H1 (cell line): ENCODE measurements around the gene SNORC. TPM values are rescaled to one million over a fixed set of nuclear protein-coding genes. Genes with fewer than 3 reads are reported as not detected.

Source experiments
- CTCF ChIA-PET: fragments of 300-600 bp; sonication (Branson Sonifier 250); formaldehyde crosslinking; loops from one replicate; lab custom pipeline; 2021; ENCODE audit not compliant: partially characterized antibody; lab: Charles Lee
- POLR2A ChIA-PET: fragments of 300-600 bp; sonication (Branson Sonifier 250); formaldehyde crosslinking; loops from one replicate; lab custom pipeline; 2021; ENCODE audit warnings: inconsistent platforms; ENCODE audit not compliant: partially characterized antibody; lab: Charles Lee
- DNase-seq, 2 experiments: peaks; one replicate each; pipeline versions ENCODE4 v3.0.0 to v3.0.0-alpha.2; 2010 to 2022; ENCODE audit warnings: low spot score in 2 of 2, low read depth in 1 of 2, mixed read lengths in 1 of 2
- FAIRE-seq: peaks from 2 replicates; lab custom pipeline; 2011; peaks lifted over from hg19 to GRCh38; lab: Jason Lieb, UNC
- H2AFZ ChIP-seq: 2 replicates; pipeline ENCODE4 v1.8.1; 2012; ENCODE audit warnings: low read length, inconsistent platforms
- H2AK5ac ChIP-seq: 2 replicates; pipeline ENCODE4 v1.6.1; 2013; ENCODE audit warnings: low read depth, low read length
- H2BK120ac ChIP-seq: replicated peaks from 2 replicates; pipeline ENCODE3; 2013; ENCODE audit warnings: low read depth, low read length, inconsistent platforms
- H2BK12ac ChIP-seq: 2 replicates; pipeline ENCODE4 v1.6.1; 2013; ENCODE audit warnings: low read depth, low read length
- H2BK15ac ChIP-seq: 2 replicates; pipeline ENCODE4 v1.6.1; 2013; ENCODE audit warnings: low read length
- H2BK20ac ChIP-seq: 2 replicates; pipeline ENCODE4 v1.6.1; 2013; ENCODE audit warnings: low read length
- H2BK5ac ChIP-seq: 2 replicates; pipeline ENCODE4 v1.6.1; 2013; ENCODE audit warnings: low read depth, low read length
- H3K14ac ChIP-seq: 2 replicates; pipeline ENCODE4 v1.6.1; 2013; ENCODE audit warnings: inconsistent platforms; ENCODE audit not compliant: insufficient read length
- H3K18ac ChIP-seq: 2 replicates; pipeline ENCODE4 v1.6.1; 2013; ENCODE audit warnings: low read length; ENCODE audit errors: extremely low read depth
- H3K23ac ChIP-seq: 2 replicates; pipeline ENCODE4 v1.6.1; 2013; ENCODE audit warnings: inconsistent platforms; ENCODE audit not compliant: insufficient read length
- H3K23me2 ChIP-seq: 2 replicates; pipeline ENCODE4 v1.6.1; 2013; ENCODE audit warnings: low read depth, low read length
- H3K27ac ChIP-seq: 2 replicates; pipeline ENCODE4 v1.6.1; 2011; ENCODE audit warnings: low read depth, low read length, inconsistent platforms
- H3K27me3 ChIP-seq, 4 experiments: replicated peaks in 1 of 4; 1 replicate in 1 of 4; 2 replicates in 3 of 4; pipeline versions ENCODE4 v1.6.1 to v1.8.1; 2011 to 2013; ENCODE audit warnings: low read length in 3 of 4, mild to moderate bottlenecking in 3 of 4, inconsistent platforms in 2 of 4, mixed read lengths in 2 of 4, moderate library complexity in 1 of 4; ENCODE audit not compliant: control insufficient read depth in 3 of 4, insufficient read depth in 3 of 4; ENCODE audit errors: extremely low read depth in 1 of 4
- H3K36me3 ChIP-seq, 4 experiments: 2 replicates each; pipeline versions ENCODE4 v1.6.1 to v1.8.1; 2011 to 2013; ENCODE audit warnings: mild to moderate bottlenecking in 4 of 4, low read length in 3 of 4, moderate library complexity in 2 of 4, control low read depth in 1 of 4, inconsistent platforms in 1 of 4; ENCODE audit not compliant: insufficient read depth in 4 of 4, control insufficient read depth in 2 of 4
- H3K4ac ChIP-seq: replicated peaks from 2 replicates; pipeline ENCODE3; 2013; ENCODE audit warnings: low read length, low read depth, mixed read lengths, inconsistent platforms; ENCODE audit not compliant: insufficient read length
- H3K4me1 ChIP-seq, 4 experiments: replicated peaks in 1 of 4; 1 replicate in 1 of 4; 2 replicates in 3 of 4; pipeline versions ENCODE4 v1.6.1 to v1.8.1; 2011 to 2013; ENCODE audit warnings: low read length in 3 of 4, inconsistent platforms in 2 of 4, mixed read lengths in 1 of 4; ENCODE audit not compliant: insufficient read depth in 4 of 4, control insufficient read depth in 3 of 4
- H3K4me2 ChIP-seq, 2 experiments: 2 replicates each; pipeline versions ENCODE4 v1.6.1 to v1.8.1; 2011 to 2013; ENCODE audit warnings: low read depth in 2 of 2, low read length in 2 of 2, control low read depth in 1 of 2, inconsistent platforms in 1 of 2, mild to moderate bottlenecking in 1 of 2; ENCODE audit not compliant: insufficient read depth in 1 of 2
- H3K4me3 ChIP-seq, 4 experiments: fragments of 200-600, 300-600 bp in 1 of 4; sonication (generic), shearing (Covaris generic), sonication (Bioruptor Twin) in 1 of 4; 2 replicates each; pipeline versions ENCODE4 v1.5.1 to v1.8.1; 2011 to 2016; ENCODE audit warnings: low read length in 4 of 4, low read depth in 3 of 4, control low read depth in 2 of 4, inconsistent platforms in 2 of 4, mild to moderate bottlenecking in 2 of 4, mixed read lengths in 1 of 4, moderate library complexity in 1 of 4; ENCODE audit not compliant: insufficient read depth in 2 of 4; ENCODE audit errors: extremely low read depth in 1 of 4
- H3K56ac ChIP-seq: replicated peaks from 2 replicates; pipeline ENCODE3; 2013; ENCODE audit warnings: low read depth, mild to moderate bottlenecking, mixed read lengths, low read length, inconsistent platforms; ENCODE audit not compliant: insufficient read length
- H3K79me1 ChIP-seq: 2 replicates; pipeline ENCODE4 v1.6.1; 2013; ENCODE audit warnings: low read depth, low read length, control low read depth
- H3K79me2 ChIP-seq, 2 experiments: 2 replicates each; pipeline versions ENCODE4 v1.6.1 to v1.8.1; 2012 to 2013; ENCODE audit warnings: low read length in 2 of 2, mild to moderate bottlenecking in 2 of 2, inconsistent platforms in 1 of 2; ENCODE audit not compliant: insufficient read depth in 2 of 2, control insufficient read depth in 1 of 2
- H3K9ac ChIP-seq, 4 experiments: replicated peaks in 1 of 4; 1 replicate in 1 of 4; 2 replicates in 3 of 4; pipeline versions ENCODE4 v1.6.1 to v1.8.1; 2011 to 2013; ENCODE audit warnings: low read depth in 3 of 4, low read length in 3 of 4, control low read depth in 2 of 4, mild to moderate bottlenecking in 2 of 4, moderate library complexity in 2 of 4, inconsistent platforms in 1 of 4; ENCODE audit errors: extremely low read depth in 1 of 4
- H3K9me3 ChIP-seq, 2 experiments: 2 replicates each; pipeline versions ENCODE4 v1.6.1 to v1.8.1; 2012 to 2013; ENCODE audit warnings: mild to moderate bottlenecking in 2 of 2, moderate library complexity in 2 of 2, control low read depth in 1 of 2, inconsistent platforms in 1 of 2, low read depth in 1 of 2, low read length in 1 of 2, mixed read lengths in 1 of 2; ENCODE audit not compliant: insufficient read depth in 2 of 2
- H4K20me1 ChIP-seq, 2 experiments: replicated peaks in 1 of 2; 2 replicates each; pipeline versions ENCODE3 to v1.8.1; 2011 to 2013; ENCODE audit warnings: inconsistent platforms in 2 of 2, low read length in 2 of 2, mild to moderate bottlenecking in 1 of 2; ENCODE audit not compliant: insufficient read depth in 2 of 2, control insufficient read depth in 1 of 2
- H4K5ac ChIP-seq: 2 replicates; pipeline ENCODE4 v1.6.1; 2013; ENCODE audit warnings: low read length, low read depth, mixed read lengths, inconsistent platforms; ENCODE audit not compliant: insufficient read length
- H4K8ac ChIP-seq: 2 replicates; pipeline ENCODE4 v1.8.0; 2013; ENCODE audit warnings: mild to moderate bottlenecking, moderate library complexity, low read length, inconsistent platforms; ENCODE audit not compliant: insufficient read depth; ENCODE audit errors: extremely low read depth
- H4K91ac ChIP-seq: replicated peaks from 2 replicates; pipeline ENCODE3; 2013; ENCODE audit warnings: low read length, mixed read lengths, inconsistent platforms; ENCODE audit not compliant: insufficient read length
- TAF7 ChIP-seq: optimal IDR thresholded peaks from 2 replicates; pipeline ENCODE3; 2011; ENCODE audit warnings: low read depth, mild to moderate bottlenecking, inconsistent platforms, low read length, moderate library complexity, borderline replicate concordance
- WGBS, 2 experiments: shearing (Covaris generic) in 1 of 2; methylation state at CpG; one replicate each; pipeline versions ENCODE4 v1.1.6 to v1.1.7; 2013 to 2015; ENCODE audit warnings: low lambda C conversion rate in 2 of 2, mixed read lengths in 2 of 2, inconsistent platforms in 1 of 2, low coverage in 1 of 2, missing lambda C conversion rate in 1 of 2; ENCODE audit not compliant: insufficient replicate concordance in 2 of 2, insufficient coverage in 1 of 2, insufficient read length in 1 of 2; ENCODE audit errors: extremely low coverage in 1 of 2, missing lambda C conversion rate in 1 of 2; 5-methylcytosine and 5-hydroxymethylcytosine counted together
- polyA plus RNA-seq, 7 experiments: library from polyadenylated mRNA; depleted of rRNA in 3 of 7; stranded (reverse) in 5 of 7; unstranded in 2 of 7; fragments of >200 nt in 5 of 7; fragments of 200-250 nt in 2 of 7; gene quantifications; 1 replicate in 5 of 7; 2 replicates in 1 of 7; 4 replicates in 1 of 7; pipeline versions ENCODE4 v1.2.1 to v1.2.3, GENCODE V29; 2011 to 2013; ENCODE audit warnings: missing spikeins in 2 of 7, mixed read lengths in 2 of 7
- total RNA-seq: library from RNA; stranded (reverse); fragmentation: NEBNext Ultra II Directional; extraction: Animal tissue kit (Norgen Biotek cat#: 25700); gene quantifications from 2 replicates; pipeline ENCODE4 v1.2.1, GENCODE V29; 2021
- TF ChIP-seq, protein P1 (sequence below), 3 experiments: IDR thresholded peaks; 1 replicate in 2 of 3; 2 replicates in 1 of 3; pipeline versions ENCODE4 v1.5.1 to v1.6.1; 2011; ENCODE audit warnings: low read length in 3 of 3, mild to moderate bottlenecking in 3 of 3, inconsistent platforms in 2 of 3, low read depth in 1 of 3, moderate library complexity in 1 of 3; ENCODE audit not compliant: insufficient read depth in 1 of 3; ENCODE audit errors: control extremely low read depth in 1 of 3

SNORC gene
- total and polyA plus RNA-seq, 2 of the 8 experiments (the other 6 are each of a cell fraction or from before 2014, with no cell fraction given): 1.6 to 1.8 TPM

GRCh38 chr2:232893834-232894233 lies 23.8 kb downstream of the SNORC start:
- no peak overlapping the region for H4K8ac ChIP-seq
- ChIA-PET CTCF (interaction anchor here (0.8 to 1.7 kb wide), 6 partner anchors 10 to 296 kb away, joined by 3 to 4 read pairs (median 4); no protein-coding TSS in a partner anchor), POLR2A (no interaction called here)
- H3K4me2 ChIP-seq: no peak overlapping the region
- no peak overlapping the region for H3K18ac ChIP-seq
- H3K4me3 ChIP-seq: no peak overlapping the region
- no peak overlapping the region for H3K9ac ChIP-seq
- WGBS, 2 experiments: 93% methylated on average over 8 of the region's 8 CpGs; no CpG with 5 or more reads in 1 of the 2 experiments
- H3K23ac ChIP-seq: no peak overlapping the region
- no peak overlapping the region for H2BK15ac ChIP-seq
- 0 out of 2 replicates have a peak overlapping the region, but pooled peaks have one; percentile 27 for H2BK12ac ChIP-seq
- no peaks in the 10 kb centered on the region for H4K20me1 ChIP-seq
- H4K91ac ChIP-seq: no peak overlapping the region
- H2AFZ ChIP-seq: no peak overlapping the region
- FAIRE-seq: no peak
- no peaks in the 10 kb centered on the region for H3K36me3 ChIP-seq
- peaks cover 4% of the 10 kb centered on the region; the same call in 1 of the 2 replicates for H3K23me2 ChIP-seq
- H3K79me1 ChIP-seq: no peaks in the 10 kb centered on the region
- peaks cover 0 to 16% (median 9%) of the 10 kb centered on the region in 4 experiments; a peak in 6 of 7 replicates for H3K4me1 ChIP-seq
- DNase-seq: no peak
- no peak for TF ChIP-seq TAF7
- TF ChIP-seq, protein P1, sequence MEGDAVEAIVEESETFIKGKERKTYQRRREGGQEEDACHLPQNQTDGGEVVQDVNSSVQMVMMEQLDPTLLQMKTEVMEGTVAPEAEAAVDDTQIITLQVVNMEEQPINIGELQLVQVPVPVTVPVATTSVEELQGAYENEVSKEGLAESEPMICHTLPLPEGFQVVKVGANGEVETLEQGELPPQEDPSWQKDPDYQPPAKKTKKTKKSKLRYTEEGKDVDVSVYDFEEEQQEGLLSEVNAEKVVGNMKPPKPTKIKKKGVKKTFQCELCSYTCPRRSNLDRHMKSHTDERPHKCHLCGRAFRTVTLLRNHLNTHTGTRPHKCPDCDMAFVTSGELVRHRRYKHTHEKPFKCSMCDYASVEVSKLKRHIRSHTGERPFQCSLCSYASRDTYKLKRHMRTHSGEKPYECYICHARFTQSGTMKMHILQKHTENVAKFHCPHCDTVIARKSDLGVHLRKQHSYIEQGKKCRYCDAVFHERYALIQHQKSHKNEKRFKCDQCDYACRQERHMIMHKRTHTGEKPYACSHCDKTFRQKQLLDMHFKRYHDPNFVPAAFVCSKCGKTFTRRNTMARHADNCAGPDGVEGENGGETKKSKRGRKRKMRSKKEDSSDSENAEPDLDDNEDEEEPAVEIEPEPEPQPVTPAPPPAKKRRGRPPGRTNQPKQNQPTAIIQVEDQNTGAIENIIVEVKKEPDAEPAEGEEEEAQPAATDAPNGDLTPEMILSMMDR (IDR thresholded peaks at IDR 0.05; ENCODE audit: control extremely low read depth in 1 of 3, insufficient read depth in 1 of 3, low read depth in 1 of 3, low read length in 3 of 3): peak in 2 of 3 experiments; percentile 3 to 8; a peak in 2 of 4 replicates
- H3K14ac ChIP-seq: no peak overlapping the region
- H3K27ac ChIP-seq: no peak overlapping the region
- no peak overlapping the region for H4K5ac ChIP-seq
- no peak overlapping the region for H3K56ac ChIP-seq
- no peaks in the 10 kb centered on the region for H3K79me2 ChIP-seq
- H2AK5ac ChIP-seq: no peak overlapping the region
- no peaks in the 10 kb centered on the region for H3K27me3 ChIP-seq
- H3K4ac ChIP-seq: no peak overlapping the region
- no peak overlapping the region for H2BK5ac ChIP-seq
- no peak overlapping the region for H2BK20ac ChIP-seq
- H2BK120ac ChIP-seq: no peak overlapping the region
- H3K9me3 ChIP-seq: no peaks in the 10 kb centered on the region
